ENCODE data around the gene CHMP1A.

Gene CHMP1A

DNA sequence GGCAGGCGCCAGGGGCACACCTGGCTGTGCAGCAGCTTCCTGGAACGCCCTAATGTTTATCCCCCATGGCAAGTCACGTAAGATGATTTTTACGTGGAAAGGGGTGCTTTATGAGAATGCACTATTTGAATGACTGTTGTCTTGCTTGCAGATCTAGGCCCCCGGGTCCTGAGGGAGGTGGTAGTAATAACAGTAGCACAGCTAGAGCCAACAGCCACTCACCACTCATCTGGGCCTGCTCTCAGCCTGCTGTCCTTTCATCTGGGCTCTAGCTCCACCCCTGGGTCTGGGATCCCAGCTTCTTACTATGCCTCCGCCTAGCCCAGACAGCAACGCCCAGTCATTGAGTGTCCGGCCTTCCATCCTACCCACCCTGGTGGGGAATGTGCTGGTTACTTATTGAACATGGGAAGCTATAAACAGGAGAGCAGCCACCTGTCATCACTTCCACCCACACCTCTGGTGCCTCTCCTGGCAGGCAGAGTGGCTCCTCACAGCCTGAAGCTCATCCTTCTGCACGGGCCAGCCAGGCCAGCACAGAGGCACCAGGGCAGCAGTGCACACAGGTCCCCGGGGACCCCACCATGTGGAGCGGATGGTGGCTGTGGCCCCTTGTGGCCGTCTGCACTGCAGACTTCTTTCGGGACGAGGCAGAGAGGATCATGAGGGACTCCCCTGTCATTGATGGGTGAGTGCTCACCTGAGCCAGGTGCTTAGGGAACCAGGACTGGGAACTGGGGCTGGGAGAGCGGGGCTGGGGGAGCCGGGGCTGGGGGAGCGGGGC, 27.5 kb downstream of the CHMP1A start:
- no peak for DNase-seq

DNA sequence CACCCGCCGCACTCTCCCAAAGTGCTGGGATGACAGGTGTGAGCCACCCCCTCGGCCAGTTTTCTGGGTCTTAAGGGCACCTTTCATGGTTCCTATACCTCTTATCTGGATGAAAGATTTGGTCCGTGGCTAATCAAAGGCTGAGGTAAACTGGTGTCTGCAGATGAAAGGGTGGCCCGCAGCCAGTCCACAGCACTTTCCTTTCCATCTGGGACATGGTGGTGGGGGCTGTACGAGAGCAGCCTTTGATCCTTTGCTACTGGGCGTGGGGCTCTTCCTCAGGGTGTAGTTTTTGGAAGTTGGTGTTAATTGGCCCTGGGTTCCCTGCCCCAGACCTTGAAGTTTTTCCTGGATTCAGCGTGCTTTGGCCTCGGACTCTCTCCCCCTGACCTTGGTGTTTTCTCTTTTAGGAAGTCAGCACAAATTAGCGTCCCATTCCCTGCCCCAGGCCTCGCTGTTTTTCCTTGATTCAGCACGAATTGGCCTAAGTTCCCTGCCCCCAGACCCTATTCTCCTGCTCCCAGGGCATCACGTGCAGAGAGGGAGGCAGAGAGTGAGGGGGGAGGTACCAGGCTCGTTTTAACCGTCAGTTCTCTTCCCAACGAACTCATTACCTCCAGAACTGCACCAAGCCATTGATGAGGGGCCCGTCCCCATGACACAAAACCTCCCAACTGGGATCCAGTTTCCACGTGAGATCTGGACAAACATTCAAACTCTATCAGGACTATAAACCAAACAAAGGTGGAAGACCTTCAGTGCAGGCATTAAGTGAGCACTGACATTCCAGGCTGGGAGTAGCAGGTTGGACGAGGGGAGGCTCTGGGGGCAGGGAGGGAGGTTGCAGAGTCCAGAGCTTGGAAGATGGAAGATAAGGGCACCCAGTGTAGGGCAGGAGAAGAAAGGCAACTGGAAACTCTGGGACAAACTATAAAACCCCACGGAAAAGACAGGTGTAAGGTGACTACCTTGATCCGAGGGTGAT, 32.4 kb downstream of the CHMP1A start:
- DNase-seq, result no peak

DNA sequence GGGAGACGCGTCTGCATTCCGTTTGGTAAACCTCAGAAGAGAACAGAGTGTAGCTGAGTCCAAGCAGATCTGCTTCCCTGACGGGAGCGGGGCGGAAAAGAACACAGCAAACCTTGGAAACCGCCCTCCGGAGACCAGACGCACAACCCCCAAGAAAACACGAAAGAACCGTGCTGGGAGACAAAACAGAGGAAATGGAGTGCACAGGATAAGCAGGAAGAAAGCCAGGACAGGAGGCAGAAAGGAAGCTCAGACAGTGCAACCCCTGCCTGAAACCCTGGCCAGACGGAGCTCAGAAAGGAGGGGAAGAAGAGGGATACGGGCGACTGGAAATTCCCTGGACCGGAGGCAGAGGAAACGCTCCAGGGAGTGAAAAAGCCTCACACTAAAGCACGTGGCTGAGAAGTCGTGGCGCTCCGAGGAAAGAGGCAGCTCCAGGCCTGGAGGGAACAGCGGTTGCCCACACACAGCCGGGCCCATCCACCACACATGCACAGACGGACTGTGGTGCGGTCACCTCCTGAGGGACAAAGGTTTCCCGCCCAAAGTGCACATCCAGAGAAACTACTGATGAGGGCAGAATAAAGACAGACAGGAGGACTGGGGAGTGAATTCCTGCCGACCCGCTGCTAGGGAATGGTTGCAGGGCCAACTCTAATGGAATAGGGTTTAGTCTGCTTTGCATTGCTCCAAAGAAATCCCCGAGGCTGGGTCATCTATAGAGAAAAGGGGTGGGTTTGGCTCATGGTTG, 33.8 kb downstream of the CHMP1A start:
- no peak for DNase-seq

DNA sequence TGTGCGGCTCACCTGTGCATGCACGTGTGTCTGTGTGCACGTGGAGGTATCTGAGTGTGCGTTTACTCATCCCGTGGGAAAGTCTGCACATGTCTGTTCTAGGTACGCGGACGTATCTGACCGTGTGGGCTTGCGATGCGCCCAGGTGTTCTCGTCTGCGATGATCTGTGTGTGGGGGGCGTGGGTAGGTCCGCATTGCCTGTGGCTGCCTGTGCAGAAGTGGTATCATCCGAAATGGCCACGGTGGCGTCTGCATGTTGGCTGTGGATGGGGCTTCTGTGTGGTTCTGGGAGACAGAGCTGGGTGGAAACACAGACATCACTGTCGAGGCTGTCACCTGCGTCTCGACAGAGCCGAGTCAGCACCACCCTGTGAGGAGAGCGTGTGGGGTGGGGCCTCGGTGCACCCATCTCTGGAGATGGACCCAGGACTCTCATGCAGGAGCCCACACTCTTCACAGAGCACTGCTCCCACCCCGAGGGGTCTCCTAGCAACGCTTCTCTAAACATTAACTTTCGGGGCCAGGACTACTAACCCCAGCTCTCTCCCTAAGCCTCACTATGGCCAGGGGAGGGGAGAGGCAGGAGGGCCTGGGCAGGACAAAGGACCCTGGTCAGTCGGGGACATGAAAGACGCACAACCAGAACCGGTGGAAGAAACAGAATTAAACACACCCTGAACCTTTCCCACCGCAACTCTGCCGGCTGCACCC, 35.7 kb downstream of the CHMP1A start:
- DNase-seq, result no peak

DNA sequence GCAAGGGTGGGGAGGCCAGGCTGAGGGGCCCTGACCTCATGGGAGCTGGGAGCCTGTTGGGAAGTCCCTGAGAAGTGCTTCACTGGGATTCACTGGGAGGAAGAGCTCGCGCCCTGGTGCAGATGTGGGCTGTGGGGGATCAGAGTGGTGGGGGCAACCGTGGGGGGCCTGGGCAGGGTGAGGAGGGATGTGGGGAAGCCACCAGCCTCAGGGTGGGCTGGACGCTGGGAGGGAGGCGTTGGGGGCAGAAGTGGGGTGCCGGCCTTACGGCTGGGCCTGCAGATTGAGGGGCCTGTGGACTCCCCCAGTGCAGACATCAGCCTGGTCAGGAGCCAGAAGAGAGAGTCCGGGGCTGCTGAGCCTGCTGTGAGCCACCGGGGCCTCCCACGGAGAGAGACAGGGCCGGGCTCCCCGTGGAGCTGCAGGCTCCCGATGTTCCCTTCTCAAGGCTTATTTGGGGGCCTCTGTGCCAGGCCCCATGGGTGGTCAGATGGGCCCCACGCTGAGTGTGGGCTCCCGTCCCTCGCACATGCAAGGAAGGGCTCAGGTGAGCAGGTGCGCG, 36.3 kb downstream of the CHMP1A start:
- no peak for DNase-seq

DNA sequence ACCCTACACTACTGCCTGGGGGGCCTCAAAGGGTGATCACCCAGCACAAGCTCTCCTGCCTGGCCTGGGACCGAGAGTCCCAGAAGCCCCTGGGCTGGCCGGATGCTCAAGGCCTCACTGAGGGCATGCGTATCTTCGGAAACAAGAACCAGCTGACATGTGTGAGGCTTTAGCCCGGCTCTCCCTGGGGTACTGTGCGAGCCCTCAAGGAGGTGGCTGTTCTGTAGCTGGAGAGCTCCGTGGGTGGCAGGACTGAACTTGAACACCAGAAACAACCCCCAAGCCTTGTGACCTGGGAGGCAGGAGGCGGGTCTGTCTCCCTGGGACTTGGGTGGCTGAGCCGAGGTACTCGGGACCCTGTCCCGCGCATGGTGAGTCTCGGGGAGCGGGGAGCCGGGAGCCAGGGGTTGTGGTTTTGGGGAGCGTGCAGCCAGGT, 37.1 kb downstream of the CHMP1A start:
- DNase-seq, result no peak

DNA sequence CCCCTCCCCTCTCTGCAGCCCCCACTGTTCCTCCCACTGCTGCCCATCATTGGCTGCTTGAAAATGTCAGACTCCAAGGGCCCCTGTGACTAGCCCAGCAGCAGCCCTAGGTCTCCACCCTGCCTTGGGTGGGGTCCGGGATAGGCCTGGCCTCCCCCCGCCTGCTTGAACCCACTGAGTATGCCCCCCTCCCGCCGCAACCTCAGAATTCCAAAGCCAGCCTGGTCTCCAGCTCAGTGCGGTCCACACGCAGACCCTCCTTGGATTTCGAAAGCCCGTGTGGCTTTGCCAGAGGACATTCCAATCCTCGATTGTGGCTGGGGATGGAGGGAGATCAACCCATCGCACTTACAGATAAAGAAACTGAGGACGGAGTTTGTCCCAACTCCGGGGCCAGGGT, 37.7 kb downstream of the CHMP1A start:
- no peak for DNase-seq

DNA sequence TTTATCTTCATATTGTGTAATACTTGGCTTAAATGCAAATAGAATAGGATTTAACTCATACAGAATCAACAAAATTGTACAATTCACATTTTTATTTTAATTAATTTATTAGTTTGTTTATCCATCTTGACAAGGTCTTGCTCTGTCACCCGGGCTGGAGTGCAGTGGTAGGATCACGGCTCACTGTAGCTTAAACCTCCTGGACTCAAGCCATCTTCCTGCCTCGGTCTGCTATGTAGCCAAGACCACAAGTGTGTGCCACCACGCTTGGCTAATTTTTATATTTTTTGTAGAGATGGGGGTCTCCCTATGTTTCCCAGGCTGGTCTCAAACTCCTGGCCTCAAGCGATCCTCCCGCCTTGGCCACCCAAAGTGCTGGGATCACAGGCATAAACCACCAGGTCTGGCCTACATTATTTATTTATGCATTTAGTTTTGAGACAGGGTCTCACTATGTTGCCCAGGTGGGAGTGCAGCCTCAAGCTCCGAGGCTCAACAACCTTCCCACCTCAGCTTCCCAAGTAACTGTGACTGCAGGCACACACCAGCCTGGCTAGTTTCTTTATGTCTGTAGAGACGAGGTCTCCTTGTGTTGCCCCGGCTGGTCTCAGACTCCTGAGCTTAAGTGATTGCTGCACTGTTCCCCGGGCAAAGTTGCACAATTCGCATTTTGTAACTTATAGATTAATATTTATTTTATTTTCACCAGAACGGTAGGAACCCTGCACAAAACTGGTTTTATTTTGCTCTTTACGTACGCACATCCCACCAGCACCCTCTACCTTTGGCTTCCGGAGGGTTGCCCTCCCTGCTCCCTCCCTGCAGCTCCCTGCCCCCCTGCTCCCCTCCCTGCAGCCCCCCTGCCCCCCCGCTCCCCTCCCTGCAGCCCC, 39.2 kb downstream of the CHMP1A start:
- no peak for DNase-seq

DNA sequence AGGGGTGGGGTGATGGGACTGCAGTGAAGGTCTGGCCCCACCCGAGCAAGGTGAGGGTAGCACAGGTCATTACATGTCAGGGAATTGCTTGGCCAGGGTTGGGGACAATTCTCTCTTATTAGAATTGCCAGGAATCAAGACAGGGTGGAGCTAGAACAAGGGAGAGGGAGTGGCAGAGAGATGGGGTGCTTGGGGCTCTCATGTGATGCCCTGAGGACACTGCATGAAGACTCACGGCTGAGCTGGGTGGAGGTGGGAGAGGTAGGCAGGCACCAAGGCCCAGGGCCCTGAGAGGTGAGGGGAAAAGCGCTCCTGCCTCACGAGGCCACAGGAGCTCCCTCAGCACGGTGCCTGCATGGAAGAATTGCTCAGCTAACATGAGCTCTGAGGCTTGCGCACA, 40.5 kb downstream of the CHMP1A start:
- DNase-seq, result no peak

DNA sequence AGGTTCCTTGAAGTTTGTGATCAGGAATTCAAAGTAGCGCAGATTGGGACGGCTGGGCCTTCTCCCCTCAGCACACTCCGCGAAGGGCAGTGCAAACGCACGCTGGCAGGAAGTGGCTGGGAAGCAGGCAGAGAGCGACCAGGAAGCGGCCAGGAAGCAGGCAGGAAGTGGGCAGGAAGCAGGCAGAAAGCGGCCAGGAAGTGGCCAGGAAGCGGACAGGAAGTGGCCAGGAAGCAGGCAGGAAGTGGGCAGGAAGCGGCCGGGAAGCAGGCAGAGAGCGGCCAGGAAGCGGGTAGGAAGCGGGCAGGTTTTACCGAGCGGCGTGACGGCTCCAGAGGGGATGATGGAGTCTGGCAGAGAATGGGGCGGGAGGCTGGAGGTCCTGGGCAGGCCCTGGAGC, 40.9 kb downstream of the CHMP1A start:
- no peak for DNase-seq

DNA sequence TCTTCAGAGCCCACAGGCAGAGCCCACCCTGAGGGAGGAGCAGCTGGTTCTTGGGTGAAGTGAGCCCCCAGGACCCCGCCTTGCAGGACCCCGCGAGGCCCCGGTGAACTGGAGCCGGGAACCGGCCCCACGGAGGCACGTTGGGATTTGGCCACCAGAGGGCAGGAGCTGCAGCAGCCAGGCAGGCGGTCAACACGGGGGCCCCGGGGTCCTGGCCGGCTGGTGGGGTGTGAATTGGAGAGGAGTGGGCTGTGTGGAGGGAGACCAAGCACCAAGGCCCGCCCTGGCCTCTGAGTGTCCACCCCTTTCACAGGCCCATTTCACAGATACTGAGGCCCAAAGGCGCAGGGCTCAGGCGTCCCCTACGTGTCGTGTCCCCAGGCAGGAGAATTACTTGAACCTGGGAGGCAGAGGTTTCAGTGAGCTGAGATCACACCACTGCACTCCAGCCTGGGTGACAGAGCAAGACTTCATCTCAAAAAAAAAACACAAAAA, 41.9 kb downstream of the CHMP1A start:
- peak in 5 of 56 donors; percentile 5 to 31 (median 6) for DNase-seq

DNA sequence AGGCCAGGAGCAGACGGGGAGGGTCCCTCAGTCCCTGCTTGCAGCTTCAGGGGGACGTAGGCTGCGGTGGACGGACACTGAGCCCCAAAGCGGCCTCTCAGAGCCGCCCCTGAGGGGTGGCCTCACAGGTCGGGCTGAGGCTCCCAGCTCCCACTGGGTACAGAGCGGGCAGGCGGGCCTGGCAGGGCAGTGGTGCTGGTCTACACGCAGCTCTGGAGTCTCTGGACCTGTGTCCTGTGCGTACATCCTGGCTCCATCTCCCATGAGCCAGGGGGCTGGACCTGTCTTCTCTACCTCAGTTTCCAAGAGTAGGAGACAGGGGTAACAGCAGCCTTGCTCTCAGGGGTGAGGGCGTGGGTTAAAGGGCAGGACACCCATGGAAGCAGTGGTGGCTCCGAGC, 42.3 kb downstream of the CHMP1A start:
- DNase-seq, result no peak

DNA sequence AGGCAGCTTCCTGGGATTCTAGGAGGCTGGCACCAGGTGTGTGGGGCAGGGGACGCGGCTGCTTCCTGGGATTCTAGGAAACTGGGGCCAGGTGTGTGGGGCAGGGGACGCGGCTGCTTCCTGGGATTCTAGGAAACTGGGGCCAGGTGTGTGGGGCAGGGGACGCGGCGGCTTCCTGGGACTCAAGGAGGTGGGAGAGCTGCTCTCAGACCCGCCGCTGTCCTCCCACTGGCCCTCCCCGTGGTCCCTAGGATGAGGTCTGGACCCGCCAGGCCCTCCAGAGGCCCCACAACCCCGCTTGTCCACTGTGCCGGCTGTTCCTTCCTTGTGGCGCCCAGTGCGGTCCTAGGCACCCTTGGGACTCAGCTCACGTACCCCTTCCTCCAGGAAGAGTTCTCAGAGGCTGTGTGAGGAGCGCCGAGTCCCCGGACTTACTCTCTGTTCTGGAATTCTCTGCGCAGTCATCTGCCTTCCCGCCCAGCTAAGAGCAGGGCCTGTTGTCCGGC, 43.5 kb downstream of the CHMP1A start:
- no peak for DNase-seq

DNA sequence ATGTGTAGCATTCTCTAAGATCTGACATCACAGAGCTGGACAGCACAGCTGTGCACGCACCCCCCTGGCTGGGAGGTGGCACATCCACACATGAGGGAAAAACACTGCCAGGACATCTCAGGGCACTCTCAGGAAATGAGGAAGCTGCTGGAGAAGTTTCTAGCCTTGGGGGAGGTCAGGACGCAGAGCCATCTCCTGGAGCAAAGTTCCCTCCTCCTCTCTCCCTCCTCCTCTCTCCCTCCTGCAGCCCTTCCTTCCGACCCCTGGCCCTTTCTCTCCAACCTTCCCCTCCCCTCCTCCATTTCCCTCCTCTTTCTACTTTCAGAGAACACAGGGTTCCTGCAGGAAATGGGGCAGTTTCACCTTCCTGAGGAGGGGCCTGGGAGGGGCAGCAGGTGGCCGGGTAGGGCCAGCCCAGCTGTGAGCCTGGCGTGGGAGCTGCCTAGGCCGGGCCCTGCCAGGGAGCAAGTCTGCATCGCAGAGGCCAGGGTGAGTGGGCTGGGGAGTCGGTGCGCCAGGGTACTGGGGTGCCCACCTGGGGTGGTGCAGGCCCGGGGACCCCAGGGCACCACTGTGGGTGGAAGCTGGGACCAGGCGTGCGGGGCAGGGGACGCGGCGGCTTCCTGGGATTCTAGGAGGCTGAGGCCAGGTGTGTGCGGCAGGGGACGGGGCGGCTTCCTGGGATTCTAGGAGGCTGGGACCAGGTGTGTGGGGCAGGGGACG, 44.1 kb downstream of the CHMP1A start, which contains the start of gene DPEP1:
TSS of gene DPEP1 (plus strand) at position 412 of the 723 bp plus-strand sequence. CDS start 16,769 bp downstream, outside the sequence.
- DNase-seq, result no peak

DNA sequence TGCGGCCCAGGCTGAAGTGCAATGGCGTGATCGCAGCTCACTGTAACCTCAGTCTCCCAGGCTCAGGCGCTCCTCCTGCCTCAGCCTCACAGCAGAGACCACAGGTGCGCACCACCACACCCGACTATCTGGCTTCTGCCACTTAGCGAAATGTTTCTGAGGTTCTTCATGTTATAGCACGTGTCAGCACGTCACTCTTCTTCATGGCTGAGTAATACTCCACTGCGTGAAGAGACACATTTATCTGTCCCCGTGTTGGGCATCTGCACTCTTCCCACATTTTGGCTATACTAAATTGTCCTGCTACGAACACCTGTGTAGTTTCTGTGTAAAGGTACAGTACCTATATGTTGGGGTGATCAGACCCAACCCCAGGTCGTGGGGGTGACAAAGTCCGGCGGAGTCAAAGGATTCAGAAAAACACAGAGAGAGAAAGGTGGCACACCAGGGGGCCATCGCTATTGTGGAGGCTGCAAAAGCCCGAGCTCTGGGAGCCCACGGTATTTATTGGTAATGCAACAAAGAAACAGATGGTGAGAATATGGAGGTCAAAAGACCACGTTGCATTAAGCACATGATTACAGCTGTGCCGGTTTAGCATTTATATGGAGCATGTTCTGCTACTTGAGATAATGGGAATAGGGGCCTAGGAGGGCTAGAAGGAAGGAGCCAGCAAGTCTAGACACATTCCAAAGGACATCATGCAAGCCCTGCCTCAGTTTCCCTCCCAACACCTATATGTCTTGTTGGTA, 44.9 kb downstream of the CHMP1A start:
- DNase-seq, result no peak

DNA sequence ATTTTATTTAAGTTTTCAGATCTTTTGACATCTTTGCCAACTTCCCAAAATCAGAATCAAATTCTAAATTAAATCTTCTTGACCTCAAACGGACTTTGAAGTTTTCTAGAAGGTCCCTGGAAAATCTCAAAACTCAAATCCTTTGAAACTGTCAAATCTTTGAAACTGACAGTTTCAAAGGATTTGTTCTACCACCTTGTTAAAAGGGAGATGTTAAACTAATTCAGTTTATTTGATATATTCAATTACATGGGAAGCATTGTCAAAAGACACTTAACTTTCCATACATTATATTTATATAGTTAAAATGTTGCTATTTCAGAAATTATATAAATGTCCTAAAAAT, 47.4 kb downstream of the CHMP1A start:
- DNase-seq, result no peak

DNA sequence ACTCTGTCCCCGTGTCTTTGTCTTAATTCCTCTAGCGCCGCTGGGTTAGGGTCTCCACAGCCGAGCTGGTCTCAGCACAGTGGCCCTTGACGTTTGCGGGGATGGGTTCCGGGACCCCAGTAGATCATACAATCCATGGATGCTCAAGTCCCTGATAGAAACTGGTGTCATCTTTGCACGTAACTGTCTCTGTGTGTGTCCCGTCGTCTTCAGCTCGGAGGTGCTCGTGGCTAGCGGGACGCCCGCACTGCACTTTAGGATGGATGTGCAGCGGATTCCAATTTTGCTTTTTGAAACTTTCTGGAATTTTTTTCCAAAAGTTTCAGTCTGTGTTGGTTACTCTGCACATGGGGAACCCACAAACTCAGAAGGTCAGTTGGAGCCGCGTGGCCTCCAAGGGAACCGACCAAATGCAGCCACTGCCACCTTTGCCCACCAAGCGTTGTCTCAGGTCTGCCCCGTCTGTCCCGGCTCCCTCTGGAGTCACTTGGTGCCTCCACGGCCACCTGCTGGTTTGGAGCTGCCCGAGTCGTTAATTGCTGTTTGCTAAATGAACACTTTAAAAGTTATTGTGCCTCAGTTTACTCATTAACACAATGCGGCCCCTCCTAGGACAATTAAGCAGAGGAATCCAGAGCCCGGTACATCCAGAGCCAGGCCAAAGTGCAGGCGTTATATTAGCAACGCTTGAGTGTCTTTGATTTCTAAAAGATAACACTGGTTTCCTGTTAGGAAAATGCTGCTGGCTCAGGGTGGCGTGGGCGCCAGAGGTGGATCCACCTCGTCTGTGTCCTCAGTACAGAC, 49.4 kb downstream of the CHMP1A start:
- DNase-seq, result no peak

All from amygdala (tissue), 56 donors.